HepG2 (cell line): Measurements from ENCODE around the gene DIRAS3. TPM values are rescaled to one million over a fixed set of nuclear protein-coding genes. Genes with fewer than 3 reads are reported as not detected.

ENCODE experiments used
- ATAC-seq: fragments of 200-7000 bp; cut with Tn5 transposase; 3 replicates; pipeline ENCODE4 v1.9.1; 2020; ENCODE audit warnings: mild to moderate bottlenecking, moderate library complexity
- BruUV-seq: library from RNA; stranded (reverse); fragments of 400-500 nt; replicated peaks from 2 replicates; lab custom pipeline; 2021; lab: Mats Ljungman, UMichigan
- CTCF ChIA-PET: fragments of 300-600 bp; formaldehyde crosslinking; extraction: SDS; loops from one replicate; lab custom pipeline; 2021; ENCODE audit warnings: low total read pairs, inconsistent platforms, low intra/inter-chr PET ratio; lab: Yijun Ruan, JAX
- POLR2A ChIA-PET: fragments of 350-600 bp; sonication (Branson Sonifier 250); formaldehyde crosslinking; loops from one replicate; lab custom pipeline; 2020; ENCODE audit warnings: antibody characterized with exemption, inconsistent platforms; lab: Yijun Ruan, JAX
- DNase-seq: peaks from one replicate; pipeline ENCODE4 v3.0.0-alpha.2; 2015; ENCODE audit warnings: low spot score
- FAIRE-seq: peaks from 3 replicates; lab custom pipeline; 2011; peaks lifted over from hg19 to GRCh38; lab: Jason Lieb, UNC
- H2AFZ ChIP-seq: one replicate; pipeline ENCODE4 v1.6.1; 2011; ENCODE audit warnings: low read length, inconsistent platforms
- H3K27ac ChIP-seq: fragments of 300-600 bp; 3 replicates; pipeline ENCODE4 v1.8.0; 2011; ENCODE audit warnings: mixed run types, mild to moderate bottlenecking, mixed read lengths, low read length, inconsistent platforms; ENCODE audit not compliant: insufficient read depth; ENCODE audit errors: extremely low read length
- H3K27me3 ChIP-seq, 2 experiments: fragments of 200-600 bp in 1 of 2; 2 replicates in 1 of 2; 3 replicates in 1 of 2; pipeline versions ENCODE4 v1.6.0 to v1.8.0; 2011; ENCODE audit warnings: low read length in 2 of 2, mild to moderate bottlenecking in 2 of 2, moderate library complexity in 2 of 2, inconsistent platforms in 1 of 2; ENCODE audit not compliant: insufficient read depth in 2 of 2, control insufficient read depth in 1 of 2
- H3K36me3 ChIP-seq, 2 experiments: fragments of 200-600 bp in 1 of 2; replicated peaks in 1 of 2; 2 replicates in 1 of 2; 3 replicates in 1 of 2; pipeline versions ENCODE4 v1.5.1 to v1.8.0; 2011; ENCODE audit warnings: low read length in 2 of 2, inconsistent platforms in 1 of 2; ENCODE audit not compliant: insufficient read depth in 2 of 2, control insufficient read depth in 1 of 2
- H3K4me1 ChIP-seq: 2 replicates; pipeline ENCODE4 v1.5.1; 2012; ENCODE audit warnings: low read length, inconsistent platforms; ENCODE audit not compliant: insufficient read depth
- H3K4me2 ChIP-seq: 2 replicates; pipeline ENCODE4 v1.6.0; 2011; ENCODE audit warnings: low read depth, low read length, inconsistent platforms
- H3K4me3 ChIP-seq, 3 experiments: fragments of 200-600 bp in 1 of 3; sonication (generic), shearing (Covaris generic) in 1 of 3; replicated peaks in 1 of 3; 2 replicates each; pipeline ENCODE4 v1.5.1; 2011 to 2016; ENCODE audit warnings: low read length in 3 of 3, inconsistent platforms in 2 of 3, low read depth in 2 of 3, mild to moderate bottlenecking in 2 of 3, control low read depth in 1 of 3, mixed read lengths in 1 of 3; ENCODE audit not compliant: insufficient read depth in 1 of 3
- H3K79me2 ChIP-seq: one replicate; pipeline ENCODE4 v1.6.1; 2011; ENCODE audit warnings: low read length, inconsistent platforms; ENCODE audit not compliant: insufficient read depth
- H3K9ac ChIP-seq: 2 replicates; pipeline ENCODE4 v1.6.0; 2011; ENCODE audit warnings: mild to moderate bottlenecking, low read depth, low read length, inconsistent platforms; ENCODE audit not compliant: insufficient read depth
- H3K9me3 ChIP-seq: 2 replicates; pipeline ENCODE4 v1.5.1; 2012; ENCODE audit warnings: mild to moderate bottlenecking, low read length
- H4K20me1 ChIP-seq: 2 replicates; pipeline ENCODE4 v1.6.0; 2011; ENCODE audit warnings: inconsistent platforms, mild to moderate bottlenecking, low read length, moderate library complexity; ENCODE audit not compliant: insufficient read depth
- ELK4 ChIP-seq: sonication (generic); formaldehyde crosslinking; IDR thresholded peaks from 2 replicates; pipeline ENCODE4 v1.9.0; 2021; ENCODE audit warnings: missing genetic modification reagents, borderline replicate concordance
- RNF219 ChIP-seq: sonication (generic); formaldehyde crosslinking; IDR thresholded peaks from 2 replicates; pipeline ENCODE4 v1.5.0; 2020; ENCODE audit warnings: mild to moderate bottlenecking, missing genetic modification reagents
- SALL2 ChIP-seq: sonication (generic); formaldehyde crosslinking; IDR thresholded peaks from 2 replicates; pipeline ENCODE4 v1.8.1; 2023; ENCODE audit warnings: mild to moderate bottlenecking, missing genetic modification reagents, inconsistent platforms
- THYN1 ChIP-seq: sonication (generic); formaldehyde crosslinking; IDR thresholded peaks from 2 replicates; pipeline ENCODE4 v1.8.1; 2023; ENCODE audit warnings: low read depth, mild to moderate bottlenecking, moderate library complexity, missing genetic modification reagents, borderline replicate concordance
- U2AF1 ChIP-seq: fragments of 200-400 bp; formaldehyde crosslinking; optimal IDR thresholded peaks from 2 replicates; pipeline ENCODE3; 2017; ENCODE audit warnings: mild to moderate bottlenecking, low read depth, low read length
- ZNF615 ChIP-seq: sonication (generic); formaldehyde crosslinking; IDR thresholded peaks from 2 replicates; pipeline ENCODE4 v1.5.0; 2020; ENCODE audit warnings: mild to moderate bottlenecking, missing genetic modification reagents, borderline replicate concordance
- ZNF788 ChIP-seq: sonication (generic); formaldehyde crosslinking; IDR thresholded peaks from 2 replicates; pipeline ENCODE4 v1.5.0; 2020; ENCODE audit warnings: mild to moderate bottlenecking, missing genetic modification reagents, borderline replicate concordance
- in situ Hi-C: cut with HindIII; loops from 2 replicates; pipeline ENCODE4 v1.10.0; 2017; ENCODE audit warnings: low pct_unique_long_range_greater_than_20kb; ENCODE audit not compliant: extremely low pct_ligation_motif_present
- intact Hi-C: fragments of 100-400 bp; cut with micrococcal nuclease; formaldehyde crosslinking; loops from one replicate; pipeline ENCODE4 v1.10.0; 2022; ENCODE audit not compliant: unreplicated experiment
- polyA plus RNA-seq, 8 experiments: library from polyadenylated mRNA; depleted of rRNA in 3 of 8; stranded (reverse) in 7 of 8; unstranded in 1 of 8; fragments of >200 nt; fragmentation: Illumina TruSeq in 4 of 8; extraction: Trizol in 4 of 8; gene quantifications; 2 replicates each; pipeline versions ENCODE4 v1.2.1 to v1.2.3, GENCODE V29; 2011 to 2016; ENCODE audit warnings: low read depth in 4 of 8, missing spikeins in 1 of 8, mixed read lengths in 1 of 8; ENCODE audit not compliant: insufficient read depth in 1 of 8
- total RNA-seq, 5 experiments: library from RNA; depleted of rRNA; stranded (reverse); fragments of >200 nt; fragmentation: Illumina TruSeq; extraction: Trizol; gene quantifications; 2 replicates each; pipeline ENCODE4 v1.2.3, GENCODE V29; 2016; ENCODE audit warnings: low read depth in 1 of 5

DIRAS3 gene
- total and polyA plus RNA-seq, 2 of the 13 experiments (the other 11 are each of a cell fraction or from before 2014, with no cell fraction given): not detected

- no peak for FAIRE-seq
- no peaks in the 10 kb centered on the region for H3K4me1 ChIP-seq
- TF ChIP-seq ELK4 (CRISPR knock-in tag) (no peak), SALL2 (CRISPR knock-in tag) (no peak), THYN1 (CRISPR knock-in tag) (no peak), ZNF615 (CRISPR knock-in tag) (no peak), RNF219 (no peak), ZNF788 (CRISPR knock-in tag) (no peak), U2AF1 (no peak)
- no peak overlapping the region for H2AFZ ChIP-seq
- no TSS peak for BruUV-seq
- H3K9me3 ChIP-seq: no peaks in the 10 kb centered on the region
- POLR2A ChIA-PET: no interaction called here
- no peak overlapping the region for H3K4me2 ChIP-seq
- H3K4me3 ChIP-seq: no peak overlapping the region
- DNase-seq: no peak
- in situ Hi-C loops (no loop called here), intact Hi-C loops (no loop called here)
- no peak for ATAC-seq
- no peak overlapping the region for H3K9ac ChIP-seq
- CTCF ChIA-PET: no interaction called here
- no peaks in the 10 kb centered on the region for H4K20me1 ChIP-seq
- no peaks in the 10 kb centered on the region for H3K27me3 ChIP-seq
- H3K36me3 ChIP-seq: no peaks in the 10 kb centered on the region
- no peak overlapping the region for H3K27ac ChIP-seq
- no peaks in the 10 kb centered on the region for H3K79me2 ChIP-seq
Observed at GRCh38 chr1:68093737-68094136, 43.3 kb upstream of the DIRAS3 start.
